Prostate gland (tissue), 1 donor: ENCODE measurements around the gene MAML2.

ENCODE experiments used
- POLR2A ChIP-seq: fragments of 450-650 bp; IDR thresholded peaks from one replicate; pipeline ENCODE4 v1.6.1; 2016; ENCODE audit warnings: antibody characterized with exemption, mild to moderate bottlenecking
- POLR2AphosphoS5 ChIP-seq: sonication (generic); formaldehyde crosslinking; IDR thresholded peaks from one replicate; pipeline ENCODE4 v1.6.1; 2017; ENCODE audit warnings: antibody characterized with exemption

DNA sequence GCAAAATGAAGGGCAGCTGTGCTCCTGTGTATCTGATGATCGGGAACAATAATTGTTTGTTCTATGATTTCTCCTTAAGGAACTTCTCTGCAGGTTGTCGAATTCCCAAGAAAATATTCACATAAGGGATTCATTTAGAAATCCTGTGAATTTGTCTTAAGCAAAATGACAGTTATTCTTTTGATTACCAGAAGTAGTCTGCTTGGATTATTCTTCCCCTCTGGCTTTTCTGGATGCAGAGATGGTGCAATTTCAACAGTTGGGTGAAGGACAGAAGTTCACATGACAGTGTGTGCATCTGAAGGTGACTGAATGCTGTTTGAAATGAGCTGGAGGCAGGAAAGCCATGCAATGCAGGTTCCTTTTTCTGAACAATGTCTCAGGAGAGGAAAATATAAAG, 281.9 kb downstream of the MAML2 start:
- no peak for TF ChIP-seq POLR2AphosphoS5
- TF ChIP-seq POLR2A = no peak
